ENCODE data around the gene RCN2. TPM values are rescaled to one million over a fixed set of nuclear protein-coding genes. Genes with fewer than 3 reads are reported as not detected.

RCN2 gene
- total RNA-seq, 2 donors from 2014 or later: 34.0 to 42.6 TPM

- no peak for DNase-seq
- intact Hi-C loops (cut with DNase I): no loop called here
These were observed 635 bp upstream of the RCN2 start for GRCh38 chr15:76930831-76931396.

GRCh38 chr15:76932135-76932966 lies 802 bp downstream of the RCN2 start:
- intact Hi-C loops (cut with DNase I): no loop called here
- Histone ChIP-seq H3K4me3 (peak overlapping the region; percentile 72), H3K9me3 (no peaks in the 10 kb centered on the region), H3K27ac (peak overlapping the region; percentile 73), H3K4me1 (no peaks in the 10 kb centered on the region), H3K9ac (ENCODE audit: low read depth in 2 of 2, low read length in 2 of 2) (peak overlapping the region; percentile 84 to 93), H3K27me3 (no peaks in the 10 kb centered on the region), H3K36me3 (no peaks in the 10 kb centered on the region)
- no peak for TF ChIP-seq CTCF (IDR thresholded peaks at IDR 0.05)
- no peak for DNase-seq

More at GRCh38 chr15:76930831-76931396, 635 bp upstream of the RCN2 start:
- H3K27me3 ChIP-seq: no peaks in the 10 kb centered on the region
- peak overlapping the region; percentile 72 for H3K4me3 ChIP-seq
- peak overlapping the region; percentile 12 to 75 for H3K9ac ChIP-seq (ENCODE audit: low read depth in 2 of 2, low read length in 2 of 2)
- H3K27ac ChIP-seq: peak overlapping the region; percentile 52
- TF ChIP-seq CTCF (IDR thresholded peaks at IDR 0.05): no peak
- H3K9me3 ChIP-seq: no peaks in the 10 kb centered on the region
- H3K36me3 ChIP-seq: no peaks in the 10 kb centered on the region
- H3K4me1 ChIP-seq: no peaks in the 10 kb centered on the region

- DNase-seq: no peak
- intact Hi-C loops (cut with DNase I): no loop called here
- H3K4me1 ChIP-seq: no peaks in the 10 kb centered on the region
These were observed 4.1 kb downstream of the RCN2 start for GRCh38 chr15:76935620-76936019.

GRCh38 chr15:76936671-76937070 lies 5.1 kb downstream of the RCN2 start:
- no peak for DNase-seq
- intact Hi-C loops (cut with DNase I): no loop called here
- TF ChIP-seq CTCF (IDR thresholded peaks at IDR 0.05): no peak
- Histone ChIP-seq H3K27me3 (no peaks in the 10 kb centered on the region), H3K27ac (no peak overlapping the region), H3K4me1 (no peaks in the 10 kb centered on the region), H3K4me3 (no peak overlapping the region), H3K36me3 (no peaks in the 10 kb centered on the region), H3K9ac (ENCODE audit: low read depth in 2 of 2, low read length in 2 of 2) (no peak overlapping the region), H3K9me3 (no peaks in the 10 kb centered on the region)

More at GRCh38 chr15:76935620-76936019, 4.1 kb downstream of the RCN2 start:
- Histone ChIP-seq H3K4me3 (no peak overlapping the region), H3K27me3 (no peaks in the 10 kb centered on the region), H3K9me3 (no peaks in the 10 kb centered on the region), H3K36me3 (no peaks in the 10 kb centered on the region), H3K27ac (no peak overlapping the region), H3K9ac (ENCODE audit: low read depth in 2 of 2, low read length in 2 of 2) (no peak overlapping the region)
- TF ChIP-seq CTCF (IDR thresholded peaks at IDR 0.05): no peak

GRCh38 chr15:76938752-76939151 lies 7.2 kb downstream of the RCN2 start:
- Histone ChIP-seq H3K4me1 (no peaks in the 10 kb centered on the region), H3K36me3 (no peaks in the 10 kb centered on the region), H3K9me3 (no peaks in the 10 kb centered on the region), H3K4me3 (no peak overlapping the region), H3K27ac (no peak overlapping the region), H3K27me3 (no peaks in the 10 kb centered on the region), H3K9ac (ENCODE audit: low read depth in 2 of 2, low read length in 2 of 2) (no peak overlapping the region)
- TF ChIP-seq CTCF (IDR thresholded peaks at IDR 0.05): no peak
- DNase-seq: no peak
- intact Hi-C loops (cut with DNase I): no loop called here
